ENCODE data around the gene NDUFAF7.

DNA sequence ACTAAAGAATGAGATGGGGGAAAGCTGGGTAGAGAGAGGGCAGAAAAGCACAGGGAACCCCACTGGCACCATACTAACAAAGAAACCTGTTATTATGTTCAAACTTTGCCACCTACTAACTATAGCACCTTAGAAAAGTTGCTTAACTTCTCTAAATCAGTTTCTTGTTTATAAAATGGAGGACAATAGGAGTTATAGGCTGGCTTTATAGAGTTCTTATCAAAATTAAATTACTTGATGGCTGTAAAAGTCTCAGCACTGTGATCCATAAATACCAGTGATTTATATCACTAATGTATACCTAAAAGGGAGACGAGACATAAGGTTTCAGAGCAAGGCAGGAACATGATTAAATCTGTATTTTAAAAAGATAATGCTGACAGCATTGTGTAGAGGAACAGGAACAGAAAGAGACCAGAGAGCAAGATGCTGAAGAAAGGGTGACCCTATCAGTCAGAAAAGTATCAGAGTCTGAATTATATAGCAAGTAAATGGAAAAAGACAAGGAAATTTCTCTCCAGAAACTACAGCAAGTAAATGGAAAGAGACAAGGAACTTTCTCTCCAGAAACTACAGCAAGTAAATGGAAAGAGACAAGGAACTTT lies 64.1 kb downstream of the NDUFAF7 start:
- TF ChIP-seq EP300 (IDR thresholded peaks at IDR 0.05) (no peak), POLR2A (IDR thresholded peaks at IDR 0.05) (no peak)

Data from sigmoid colon (tissue), 4 donors.